Endothelial cell (in vitro differentiated cells): ENCODE measurements around the gene ESPNL. TPM values are rescaled to one million over a fixed set of nuclear protein-coding genes. Genes with fewer than 3 reads are reported as not detected.

Experiments
- DNase-seq: peaks from one replicate; pipeline ENCODE4 v3.0.0; 2021; ENCODE audit warnings: low spot score
- H3K27ac Mint-ChIP-seq: one replicate; pipeline ENCODE4 v1.8.0; 2021; ENCODE audit warnings: mixed read lengths, inconsistent platforms; ENCODE audit not compliant: unreplicated experiment
- H3K27me3 Mint-ChIP-seq: one replicate; pipeline ENCODE4 v1.8.0; 2021; ENCODE audit warnings: mild to moderate bottlenecking, moderate library complexity, mixed read lengths, inconsistent platforms; ENCODE audit not compliant: unreplicated experiment
- H3K36me3 Mint-ChIP-seq: one replicate; pipeline ENCODE4 v1.8.0; 2021; ENCODE audit warnings: mild to moderate bottlenecking, low read depth, mixed read lengths, inconsistent platforms; ENCODE audit not compliant: unreplicated experiment
- H3K4me1 Mint-ChIP-seq: one replicate; pipeline ENCODE4 v1.8.0; 2021; ENCODE audit warnings: mild to moderate bottlenecking, mixed read lengths, inconsistent platforms; ENCODE audit not compliant: unreplicated experiment
- H3K4me3 Mint-ChIP-seq: one replicate; pipeline ENCODE4 v1.8.0; 2021; ENCODE audit warnings: mild to moderate bottlenecking, mixed read lengths, inconsistent platforms; ENCODE audit not compliant: unreplicated experiment
- H3K9me3 Mint-ChIP-seq: one replicate; pipeline ENCODE4 v1.8.0; 2021; ENCODE audit warnings: mixed read lengths, inconsistent platforms; ENCODE audit not compliant: unreplicated experiment
- CTCF ChIP-seq: fragments of 200-600 bp; sonication (generic); IDR thresholded peaks from one replicate; pipeline ENCODE4 v1.5.0; 2021; ENCODE audit warnings: antibody characterized with exemption; ENCODE audit not compliant: unreplicated experiment
- total RNA-seq: library from RNA; stranded (reverse); fragmentation: NEBNext Ultra II Directional; extraction: Animal tissue kit (Norgen Biotek cat#: 25700); gene quantifications from one replicate; pipeline ENCODE4 v1.2.1, GENCODE V29; 2021; ENCODE audit not compliant: unreplicated experiment

Gene ESPNL
- total RNA-seq, 1 donor from 2014 or later = 0.82 TPM

GRCh38 chr2:238104691-238105371 lies 4.7 kb downstream of the ESPNL start:
- H3K36me3 Mint-ChIP-seq = no peaks in the 10 kb centered on the region
- no peak for TF ChIP-seq CTCF
- DNase-seq = no peak
- H3K4me1 Mint-ChIP-seq = no peaks in the 10 kb centered on the region
- H3K4me3 Mint-ChIP-seq = no peak overlapping the region
- H3K9me3 Mint-ChIP-seq = no peaks in the 10 kb centered on the region
- peaks cover 5% of the 10 kb centered on the region for H3K27me3 Mint-ChIP-seq
- no peak overlapping the region for H3K27ac Mint-ChIP-seq

- Mint-ChIP-seq H3K27me3 (peaks cover 5% of the 10 kb centered on the region), H3K4me3 (no peak overlapping the region), H3K27ac (no peak overlapping the region), H3K36me3 (no peaks in the 10 kb centered on the region), H3K4me1 (no peaks in the 10 kb centered on the region), H3K9me3 (no peaks in the 10 kb centered on the region)
- TF ChIP-seq CTCF = no peak
- DNase-seq = no peak
Observed at GRCh38 chr2:238105506-238106338, 5.6 kb downstream of the ESPNL start.

- TF ChIP-seq CTCF = no peak
- Mint-ChIP-seq H3K36me3 (no peaks in the 10 kb centered on the region), H3K27ac (no peak overlapping the region), H3K4me1 (no peaks in the 10 kb centered on the region), H3K9me3 (no peaks in the 10 kb centered on the region), H3K4me3 (no peak overlapping the region), H3K27me3 (peaks cover 5% of the 10 kb centered on the region)
- DNase-seq = no peak
Observed at GRCh38 chr2:238106339-238106697, 6.2 kb downstream of the ESPNL start.

- Mint-ChIP-seq H3K9me3 (no peaks in the 10 kb centered on the region), H3K36me3 (no peaks in the 10 kb centered on the region), H3K4me3 (no peak overlapping the region), H3K4me1 (no peaks in the 10 kb centered on the region), H3K27ac (no peak overlapping the region), H3K27me3 (peaks cover 5% of the 10 kb centered on the region)
- TF ChIP-seq CTCF = no peak
- DNase-seq = no peak
Observed at GRCh38 chr2:238106698-238107524, 6.8 kb downstream of the ESPNL start.
